ENCODE results near the gene TBC1D9B.

DNA sequence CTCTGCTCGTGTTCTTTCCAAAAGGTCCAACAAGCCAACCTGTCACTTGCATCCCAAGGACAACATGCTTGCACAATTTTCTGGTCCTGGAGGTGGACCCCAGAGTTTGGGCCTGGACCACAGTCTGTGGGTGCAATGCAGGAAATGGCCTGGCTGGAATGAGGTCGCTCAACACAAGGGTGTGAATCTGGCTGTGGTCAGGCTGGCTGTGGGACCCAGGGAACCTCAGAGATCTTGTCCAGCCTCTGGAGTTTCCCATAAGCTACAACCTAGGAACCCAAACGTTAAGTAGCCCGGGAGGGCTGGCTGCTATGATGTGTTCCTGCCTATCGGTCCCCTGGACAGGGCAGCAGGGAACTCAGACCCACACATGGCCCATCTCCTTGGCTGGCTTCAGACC lies 15.4 kb downstream of the TBC1D9B start:
- TF ChIP-seq, protein P1, sequence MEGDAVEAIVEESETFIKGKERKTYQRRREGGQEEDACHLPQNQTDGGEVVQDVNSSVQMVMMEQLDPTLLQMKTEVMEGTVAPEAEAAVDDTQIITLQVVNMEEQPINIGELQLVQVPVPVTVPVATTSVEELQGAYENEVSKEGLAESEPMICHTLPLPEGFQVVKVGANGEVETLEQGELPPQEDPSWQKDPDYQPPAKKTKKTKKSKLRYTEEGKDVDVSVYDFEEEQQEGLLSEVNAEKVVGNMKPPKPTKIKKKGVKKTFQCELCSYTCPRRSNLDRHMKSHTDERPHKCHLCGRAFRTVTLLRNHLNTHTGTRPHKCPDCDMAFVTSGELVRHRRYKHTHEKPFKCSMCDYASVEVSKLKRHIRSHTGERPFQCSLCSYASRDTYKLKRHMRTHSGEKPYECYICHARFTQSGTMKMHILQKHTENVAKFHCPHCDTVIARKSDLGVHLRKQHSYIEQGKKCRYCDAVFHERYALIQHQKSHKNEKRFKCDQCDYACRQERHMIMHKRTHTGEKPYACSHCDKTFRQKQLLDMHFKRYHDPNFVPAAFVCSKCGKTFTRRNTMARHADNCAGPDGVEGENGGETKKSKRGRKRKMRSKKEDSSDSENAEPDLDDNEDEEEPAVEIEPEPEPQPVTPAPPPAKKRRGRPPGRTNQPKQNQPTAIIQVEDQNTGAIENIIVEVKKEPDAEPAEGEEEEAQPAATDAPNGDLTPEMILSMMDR (IDR thresholded peaks at IDR 0.05 in 2 of 3, conservative IDR thresholded peaks at IDR 0.05 in 1 of 3; ENCODE audit: borderline replicate concordance in 1 of 3, insufficient read depth in 1 of 3, low read depth in 2 of 3, low read length in 2 of 3): no peak
- no peak for TF ChIP-seq POLR2A (IDR thresholded peaks at IDR 0.05; ENCODE audit: borderline replicate concordance, extremely low read depth, insufficient read depth, insufficient read length)
- no peak for TF ChIP-seq EZH2phosphoT487 (IDR thresholded peaks at IDR 0.05; ENCODE audit: borderline replicate concordance)
- TF ChIP-seq, protein P2, sequence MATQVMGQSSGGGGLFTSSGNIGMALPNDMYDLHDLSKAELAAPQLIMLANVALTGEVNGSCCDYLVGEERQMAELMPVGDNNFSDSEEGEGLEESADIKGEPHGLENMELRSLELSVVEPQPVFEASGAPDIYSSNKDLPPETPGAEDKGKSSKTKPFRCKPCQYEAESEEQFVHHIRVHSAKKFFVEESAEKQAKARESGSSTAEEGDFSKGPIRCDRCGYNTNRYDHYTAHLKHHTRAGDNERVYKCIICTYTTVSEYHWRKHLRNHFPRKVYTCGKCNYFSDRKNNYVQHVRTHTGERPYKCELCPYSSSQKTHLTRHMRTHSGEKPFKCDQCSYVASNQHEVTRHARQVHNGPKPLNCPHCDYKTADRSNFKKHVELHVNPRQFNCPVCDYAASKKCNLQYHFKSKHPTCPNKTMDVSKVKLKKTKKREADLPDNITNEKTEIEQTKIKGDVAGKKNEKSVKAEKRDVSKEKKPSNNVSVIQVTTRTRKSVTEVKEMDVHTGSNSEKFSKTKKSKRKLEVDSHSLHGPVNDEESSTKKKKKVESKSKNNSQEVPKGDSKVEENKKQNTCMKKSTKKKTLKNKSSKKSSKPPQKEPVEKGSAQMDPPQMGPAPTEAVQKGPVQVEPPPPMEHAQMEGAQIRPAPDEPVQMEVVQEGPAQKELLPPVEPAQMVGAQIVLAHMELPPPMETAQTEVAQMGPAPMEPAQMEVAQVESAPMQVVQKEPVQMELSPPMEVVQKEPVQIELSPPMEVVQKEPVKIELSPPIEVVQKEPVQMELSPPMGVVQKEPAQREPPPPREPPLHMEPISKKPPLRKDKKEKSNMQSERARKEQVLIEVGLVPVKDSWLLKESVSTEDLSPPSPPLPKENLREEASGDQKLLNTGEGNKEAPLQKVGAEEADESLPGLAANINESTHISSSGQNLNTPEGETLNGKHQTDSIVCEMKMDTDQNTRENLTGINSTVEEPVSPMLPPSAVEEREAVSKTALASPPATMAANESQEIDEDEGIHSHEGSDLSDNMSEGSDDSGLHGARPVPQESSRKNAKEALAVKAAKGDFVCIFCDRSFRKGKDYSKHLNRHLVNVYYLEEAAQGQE (IDR thresholded peaks at IDR 0.05; ENCODE audit: low read depth): no peak
- no peak for TF ChIP-seq SRF (IDR thresholded peaks at IDR 0.05; ENCODE audit: low read depth)
- TF ChIP-seq YY1 (IDR thresholded peaks at IDR 0.05; ENCODE audit: extremely low read depth, insufficient replicate concordance, low read depth, low read length): no peak
- no peak for TF ChIP-seq POLR2AphosphoS5 (IDR thresholded peaks at IDR 0.05; ENCODE audit: low read depth, low read length)
- TF ChIP-seq SP1 (IDR thresholded peaks at IDR 0.05; ENCODE audit: low read depth): no peak
- TF ChIP-seq, protein P3, sequence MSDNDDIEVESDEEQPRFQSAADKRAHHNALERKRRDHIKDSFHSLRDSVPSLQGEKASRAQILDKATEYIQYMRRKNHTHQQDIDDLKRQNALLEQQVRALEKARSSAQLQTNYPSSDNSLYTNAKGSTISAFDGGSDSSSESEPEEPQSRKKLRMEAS (IDR thresholded peaks at IDR 0.05): no peak

All from HCT116 (cell line).